K562 (cell line): Measurements from ENCODE around the gene LRFN3. TPM values are rescaled to one million over a fixed set of nuclear protein-coding genes. Genes with fewer than 3 reads are reported as not detected.

Experiments
- ARNT ChIP-seq, 2 experiments: fragments of 450-650 bp; IDR thresholded peaks; 2 replicates each; pipeline ENCODE4 v1.6.1; 2016; ENCODE audit warnings: mild to moderate bottlenecking in 1 of 2
- BRD4 ChIP-seq: fragments of 200-600 bp; sonication (generic); IDR thresholded peaks from 2 replicates; pipeline ENCODE4 v1.6.1; 2017; ENCODE audit warnings: inconsistent platforms
- CBX1 ChIP-seq: sonication (generic); IDR thresholded peaks from 2 replicates; pipeline ENCODE4 v1.6.1; 2016; ENCODE audit warnings: antibody characterized with exemption, low read depth, mild to moderate bottlenecking
- NCOA6 ChIP-seq: fragments of 450-650 bp; IDR thresholded peaks from 2 replicates; pipeline ENCODE4 v1.6.1; 2017; ENCODE audit warnings: mild to moderate bottlenecking
- NR2F6 ChIP-seq: fragments of 450-650 bp; formaldehyde crosslinking; IDR thresholded peaks from 2 replicates; pipeline ENCODE4 v1.4.0; 2020; ENCODE audit warnings: mild to moderate bottlenecking
- PHF21A ChIP-seq: fragments of 450-650 bp; IDR thresholded peaks from 2 replicates; pipeline ENCODE4 v1.6.1; 2017; ENCODE audit warnings: low read depth, borderline replicate concordance
- RBM34 ChIP-seq: fragments of 200-400 bp; formaldehyde crosslinking; IDR thresholded peaks from 2 replicates; pipeline ENCODE4 v1.6.1; 2018; ENCODE audit warnings: low read length, borderline replicate concordance; ENCODE audit not compliant: insufficient read depth
- TAF9B ChIP-seq: fragments of 450-650 bp; IDR thresholded peaks from 2 replicates; pipeline ENCODE4 v1.6.1; 2018; ENCODE audit warnings: mild to moderate bottlenecking; ENCODE audit not compliant: partially characterized antibody
- TFAP4 ChIP-seq: sonication (generic); formaldehyde crosslinking; IDR thresholded peaks from 2 replicates; pipeline ENCODE4 v1.8.0; 2022; ENCODE audit warnings: missing genetic modification reagents, mild to moderate bottlenecking, moderate library complexity, borderline replicate concordance
- ZBTB5 ChIP-seq: fragments of 450-650 bp; IDR thresholded peaks from 2 replicates; pipeline ENCODE4 v1.6.1; 2017; ENCODE audit warnings: antibody characterized with exemption
- ZHX1 ChIP-seq: fragments of 150-350 bp; conservative IDR thresholded peaks from 2 replicates; pipeline ENCODE4 v1.6.1; 2014; ENCODE audit warnings: low read length
- ZNF280B ChIP-seq: fragments of 250-450 bp; sonication (Bioruptor Pico); IDR thresholded peaks from 2 replicates; pipeline ENCODE4 v1.5.1; 2021; ENCODE audit warnings: mild to moderate bottlenecking
- ZNF347 ChIP-seq: fragments of 450-650 bp; formaldehyde crosslinking; IDR thresholded peaks from 2 replicates; pipeline ENCODE4 v1.4.0; 2020; ENCODE audit warnings: low read depth, mild to moderate bottlenecking, moderate library complexity
- ZNF512 ChIP-seq: IDR thresholded peaks from 2 replicates; pipeline ENCODE4 v1.6.1; 2016; ENCODE audit warnings: missing genetic modification characterization, missing compliant biosample characterization
- polyA plus RNA-seq, 8 experiments: library from polyadenylated mRNA; depleted of rRNA in 4 of 8; stranded (reverse) in 5 of 8; unstranded in 3 of 8; fragments of >200 nt; fragmentation: Nextera tagmentation in 2 of 8; fragmentation: Illumina TruSeq in 1 of 8; extraction: Ambion mirVana in 2 of 8; extraction: Trizol in 1 of 8; gene quantifications; 2 replicates each; pipeline versions ENCODE4 v1.2.1 to v1.2.3, GENCODE V29; 2011 to 2014; ENCODE audit warnings: inconsistent platforms in 1 of 8, missing spikeins in 1 of 8
- total RNA-seq, 7 experiments: library from RNA; depleted of rRNA in 6 of 7; stranded (reverse); fragments of >200 nt in 6 of 7; fragmentation: Illumina TruSeq in 2 of 7; extraction: Trizol in 2 of 7; gene quantifications; 2 replicates each; pipeline versions ENCODE4 v1.2.1 to v1.2.3, GENCODE V29; 2011 to 2021; ENCODE audit warnings: low replicate concordance in 1 of 7

LRFN3 gene
- total and polyA plus RNA-seq, 9 of the 15 experiments (the other 6 are each of a cell fraction or from before 2014, with no cell fraction given) = 0.03 to 0.12 (median 0.11) TPM; not detected in 6

- TF ChIP-seq RBM34 (no peak), CBX1 (peak; percentile 95), PHF21A (no peak), BRD4 (no peak), ARNT (IDR thresholded peaks at IDR 0.05) (no peak), NCOA6 (no peak), ZNF347 (CRISPR knock-in tag) (no peak), ZNF512 (no peak), TAF9B (no peak), NR2F6 (CRISPR knock-in tag) (no peak), ZHX1 (no peak), TFAP4 (CRISPR knock-in tag) (peak; percentile 97), ZNF280B (CRISPR knock-in tag) (no peak), ZBTB5 (no peak)
Observed at GRCh38 chr19:35908973-35909683, 27.0 kb upstream of the LRFN3 start (continued).
